Measurements from ENCODE around the gene FANCB.

DNA sequence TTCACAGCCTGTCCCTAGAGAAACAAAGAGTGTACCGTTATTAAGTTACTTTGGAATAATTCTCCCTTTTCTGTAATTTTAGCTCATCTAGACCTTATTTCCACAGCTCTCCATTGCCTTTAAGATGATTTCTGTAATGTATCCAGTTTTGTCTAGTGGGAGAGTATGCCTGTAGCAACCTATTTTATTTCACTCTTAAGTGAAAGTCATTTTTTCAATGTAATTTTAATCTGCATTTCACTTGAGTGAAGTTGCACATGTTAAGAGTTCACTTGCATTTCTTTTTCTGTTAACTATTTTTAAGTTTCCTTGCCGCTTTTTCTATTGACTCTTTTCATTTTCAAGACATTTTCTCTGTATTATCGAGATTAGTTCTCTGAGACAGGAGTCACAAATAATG, 46.5 kb downstream of the FANCB start:
- TF ChIP-seq EZH2phosphoT487 (IDR thresholded peaks at IDR 0.05; ENCODE audit: insufficient read depth, low read depth) (no peak), EZH2 (IDR thresholded peaks at IDR 0.05; ENCODE audit: insufficient read depth, poor library complexity, severe bottlenecking) (no peak)

Measured in GM23248 (cell line).